Measurements from ENCODE around the gene CFAP157.

DNA sequence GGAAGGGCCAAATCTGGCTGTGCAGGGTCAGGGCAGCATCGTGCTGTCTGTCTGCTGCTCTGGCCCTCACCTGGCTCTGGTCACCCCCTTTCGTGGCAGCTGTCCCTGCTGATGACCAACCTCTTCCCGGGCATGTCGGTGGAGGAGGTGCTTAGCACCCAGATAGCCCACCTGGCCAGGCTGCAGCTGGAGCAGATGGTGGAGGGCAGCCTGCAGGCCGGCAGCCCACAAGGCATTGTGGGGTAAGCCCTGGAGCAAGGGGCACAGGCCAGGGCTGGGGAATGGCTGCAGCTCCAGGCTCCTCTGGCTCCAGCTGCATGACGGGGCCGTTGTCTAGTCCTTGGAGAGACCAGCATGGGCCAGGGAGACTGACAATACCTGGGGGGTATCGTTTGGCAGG, 20.1 kb downstream of the CFAP157 start:
- TF ChIP-seq POLR2A (IDR thresholded peaks at IDR 0.05; ENCODE audit: borderline replicate concordance, extremely low read depth, insufficient read depth, insufficient read length) = no peak
- TF ChIP-seq, protein P1, sequence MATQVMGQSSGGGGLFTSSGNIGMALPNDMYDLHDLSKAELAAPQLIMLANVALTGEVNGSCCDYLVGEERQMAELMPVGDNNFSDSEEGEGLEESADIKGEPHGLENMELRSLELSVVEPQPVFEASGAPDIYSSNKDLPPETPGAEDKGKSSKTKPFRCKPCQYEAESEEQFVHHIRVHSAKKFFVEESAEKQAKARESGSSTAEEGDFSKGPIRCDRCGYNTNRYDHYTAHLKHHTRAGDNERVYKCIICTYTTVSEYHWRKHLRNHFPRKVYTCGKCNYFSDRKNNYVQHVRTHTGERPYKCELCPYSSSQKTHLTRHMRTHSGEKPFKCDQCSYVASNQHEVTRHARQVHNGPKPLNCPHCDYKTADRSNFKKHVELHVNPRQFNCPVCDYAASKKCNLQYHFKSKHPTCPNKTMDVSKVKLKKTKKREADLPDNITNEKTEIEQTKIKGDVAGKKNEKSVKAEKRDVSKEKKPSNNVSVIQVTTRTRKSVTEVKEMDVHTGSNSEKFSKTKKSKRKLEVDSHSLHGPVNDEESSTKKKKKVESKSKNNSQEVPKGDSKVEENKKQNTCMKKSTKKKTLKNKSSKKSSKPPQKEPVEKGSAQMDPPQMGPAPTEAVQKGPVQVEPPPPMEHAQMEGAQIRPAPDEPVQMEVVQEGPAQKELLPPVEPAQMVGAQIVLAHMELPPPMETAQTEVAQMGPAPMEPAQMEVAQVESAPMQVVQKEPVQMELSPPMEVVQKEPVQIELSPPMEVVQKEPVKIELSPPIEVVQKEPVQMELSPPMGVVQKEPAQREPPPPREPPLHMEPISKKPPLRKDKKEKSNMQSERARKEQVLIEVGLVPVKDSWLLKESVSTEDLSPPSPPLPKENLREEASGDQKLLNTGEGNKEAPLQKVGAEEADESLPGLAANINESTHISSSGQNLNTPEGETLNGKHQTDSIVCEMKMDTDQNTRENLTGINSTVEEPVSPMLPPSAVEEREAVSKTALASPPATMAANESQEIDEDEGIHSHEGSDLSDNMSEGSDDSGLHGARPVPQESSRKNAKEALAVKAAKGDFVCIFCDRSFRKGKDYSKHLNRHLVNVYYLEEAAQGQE (IDR thresholded peaks at IDR 0.05; ENCODE audit: low read depth) = no peak
- no peak for TF ChIP-seq CTCF (IDR thresholded peaks at IDR 0.05 in 2 of 3, conservative IDR thresholded peaks at IDR 0.05 in 1 of 3; ENCODE audit: borderline replicate concordance in 1 of 3, insufficient read depth in 1 of 3, low read depth in 2 of 3, low read length in 2 of 3)
- no peak for TF ChIP-seq POLR2AphosphoS5 (IDR thresholded peaks at IDR 0.05; ENCODE audit: low read depth, low read length)
- no peak for TF ChIP-seq EZH2 (IDR thresholded peaks at IDR 0.05)
- no peak for TF ChIP-seq SIN3A (IDR thresholded peaks at IDR 0.05; ENCODE audit: low read depth)
- TF ChIP-seq ZNF274 (IDR thresholded peaks at IDR 0.05; ENCODE audit: low read depth, low read length) = no peak
- TF ChIP-seq EZH2phosphoT487 (IDR thresholded peaks at IDR 0.05; ENCODE audit: borderline replicate concordance) = no peak
- TF ChIP-seq RAD21 (IDR thresholded peaks at IDR 0.05; ENCODE audit: low read depth) = no peak
- no peak for TF ChIP-seq EGR1 (IDR thresholded peaks at IDR 0.05; ENCODE audit: low read depth)
- no peak for TF ChIP-seq YY1 (IDR thresholded peaks at IDR 0.05; ENCODE audit: extremely low read depth, insufficient replicate concordance, low read depth, low read length)
